Measurements from ENCODE around the gene PCDHGA1.

- TF ChIP-seq, protein P1, sequence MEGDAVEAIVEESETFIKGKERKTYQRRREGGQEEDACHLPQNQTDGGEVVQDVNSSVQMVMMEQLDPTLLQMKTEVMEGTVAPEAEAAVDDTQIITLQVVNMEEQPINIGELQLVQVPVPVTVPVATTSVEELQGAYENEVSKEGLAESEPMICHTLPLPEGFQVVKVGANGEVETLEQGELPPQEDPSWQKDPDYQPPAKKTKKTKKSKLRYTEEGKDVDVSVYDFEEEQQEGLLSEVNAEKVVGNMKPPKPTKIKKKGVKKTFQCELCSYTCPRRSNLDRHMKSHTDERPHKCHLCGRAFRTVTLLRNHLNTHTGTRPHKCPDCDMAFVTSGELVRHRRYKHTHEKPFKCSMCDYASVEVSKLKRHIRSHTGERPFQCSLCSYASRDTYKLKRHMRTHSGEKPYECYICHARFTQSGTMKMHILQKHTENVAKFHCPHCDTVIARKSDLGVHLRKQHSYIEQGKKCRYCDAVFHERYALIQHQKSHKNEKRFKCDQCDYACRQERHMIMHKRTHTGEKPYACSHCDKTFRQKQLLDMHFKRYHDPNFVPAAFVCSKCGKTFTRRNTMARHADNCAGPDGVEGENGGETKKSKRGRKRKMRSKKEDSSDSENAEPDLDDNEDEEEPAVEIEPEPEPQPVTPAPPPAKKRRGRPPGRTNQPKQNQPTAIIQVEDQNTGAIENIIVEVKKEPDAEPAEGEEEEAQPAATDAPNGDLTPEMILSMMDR (conservative IDR thresholded peaks at IDR 0.05; ENCODE audit: low read depth, low read length): no peak
- TF ChIP-seq EZH2 (IDR thresholded peaks at IDR 0.05; ENCODE audit: borderline replicate concordance, low read depth, low read length, poor library complexity, severe bottlenecking): no peak
Observed at GRCh38 chr5:141518618-141519015, 188.3 kb downstream of the PCDHGA1 start.

All from A673 (cell line).